DMS79 (cell line): ENCODE data around the gene OGDH.

Experiments used
- DNase-seq: peaks from one replicate; lab custom pipeline; 2025; lab: John Stamatoyannopoulos, UW

OGDH gene

DNA sequence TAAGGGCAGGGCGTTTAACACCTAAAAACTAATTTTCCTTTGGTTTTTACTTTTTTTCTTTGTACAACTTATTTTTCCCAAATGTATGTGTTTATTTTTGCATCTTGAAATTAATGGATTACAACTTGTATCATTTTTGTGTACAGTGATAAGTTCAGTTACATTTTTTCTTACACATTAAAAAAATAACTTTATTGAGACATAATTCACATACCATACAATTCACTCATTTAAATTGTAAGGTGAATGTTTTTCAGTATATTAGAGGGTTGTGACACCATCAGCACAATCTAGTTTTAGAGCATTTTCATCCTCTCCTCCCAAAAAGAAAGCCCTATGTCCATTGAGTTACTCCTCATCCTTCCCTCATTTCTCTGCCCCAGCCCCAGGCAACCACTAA, 11.6 kb downstream of the OGDH start:
- DNase-seq = no peak

DNA sequence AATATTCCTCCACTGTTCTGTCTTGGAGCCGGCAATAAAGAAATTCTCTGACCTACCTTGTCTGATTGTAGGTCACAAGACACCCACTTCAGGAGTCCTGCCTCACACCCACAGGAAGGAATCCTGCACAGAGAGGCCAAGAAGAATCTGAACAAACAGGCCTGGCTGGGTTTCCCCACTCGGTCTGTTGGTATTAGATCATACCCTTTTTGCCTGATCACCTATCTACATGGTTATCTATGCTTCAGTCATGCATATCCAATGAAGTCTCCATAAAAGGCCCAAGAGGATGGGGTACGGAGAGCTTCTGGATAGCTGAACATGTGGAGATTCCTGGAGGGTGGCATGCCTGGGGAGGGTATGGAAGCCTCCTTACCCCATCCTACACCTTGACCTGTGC, 12.3 kb downstream of the OGDH start:
- DNase-seq = peak; percentile 29

DNA sequence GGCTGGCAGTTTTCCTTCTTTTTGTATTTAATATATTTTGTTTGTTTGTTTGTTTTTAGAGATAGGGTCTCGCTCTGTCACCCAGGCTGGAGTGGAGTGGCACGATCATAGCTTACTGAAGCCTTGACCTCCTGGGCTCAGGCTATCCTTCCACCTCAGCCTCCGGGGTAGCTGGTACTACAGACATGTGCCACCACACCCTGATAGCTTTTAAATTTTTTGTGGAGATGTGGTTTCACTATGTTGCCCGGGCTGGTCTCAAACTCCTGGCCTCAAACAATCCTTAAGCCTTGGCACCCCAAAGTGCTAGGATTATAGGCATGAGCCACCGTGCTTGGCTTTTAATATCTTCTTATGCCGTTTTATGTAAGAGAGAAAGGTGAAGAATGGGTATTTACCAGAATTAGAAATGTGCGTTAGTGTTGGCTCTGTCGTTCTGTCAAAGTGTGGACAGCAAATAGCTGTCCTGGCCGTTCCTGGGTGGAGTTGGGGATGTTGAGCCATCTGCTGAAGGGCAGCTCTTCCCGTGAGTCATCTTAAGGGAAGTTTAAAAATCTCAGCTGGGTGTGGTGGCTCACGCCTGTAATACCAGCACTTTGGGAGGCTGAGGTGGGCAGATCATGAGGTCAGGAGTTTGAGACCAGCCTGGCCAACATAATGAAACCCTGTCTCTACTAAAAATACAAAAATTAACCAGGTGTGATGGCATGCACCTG, 14.8 kb downstream of the OGDH start:
- DNase-seq = no peak

DNA sequence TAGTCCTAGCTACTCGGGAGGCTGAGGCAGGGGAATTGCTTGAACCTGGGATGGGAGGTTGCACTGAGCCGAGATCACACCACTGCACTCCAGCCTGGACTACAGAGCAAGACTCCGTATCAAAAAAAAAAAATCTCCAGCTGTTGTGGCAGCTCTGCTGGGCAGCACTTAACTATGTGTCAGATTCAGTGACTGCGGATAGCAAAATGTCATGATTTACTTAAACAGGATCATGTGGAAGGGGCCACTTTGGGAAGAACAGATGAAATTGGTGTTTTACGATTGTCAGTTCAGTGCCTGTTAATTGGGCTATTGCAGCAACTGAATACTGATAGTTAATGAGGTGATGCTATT, 15.3 kb downstream of the OGDH start:
- no peak for DNase-seq

DNA sequence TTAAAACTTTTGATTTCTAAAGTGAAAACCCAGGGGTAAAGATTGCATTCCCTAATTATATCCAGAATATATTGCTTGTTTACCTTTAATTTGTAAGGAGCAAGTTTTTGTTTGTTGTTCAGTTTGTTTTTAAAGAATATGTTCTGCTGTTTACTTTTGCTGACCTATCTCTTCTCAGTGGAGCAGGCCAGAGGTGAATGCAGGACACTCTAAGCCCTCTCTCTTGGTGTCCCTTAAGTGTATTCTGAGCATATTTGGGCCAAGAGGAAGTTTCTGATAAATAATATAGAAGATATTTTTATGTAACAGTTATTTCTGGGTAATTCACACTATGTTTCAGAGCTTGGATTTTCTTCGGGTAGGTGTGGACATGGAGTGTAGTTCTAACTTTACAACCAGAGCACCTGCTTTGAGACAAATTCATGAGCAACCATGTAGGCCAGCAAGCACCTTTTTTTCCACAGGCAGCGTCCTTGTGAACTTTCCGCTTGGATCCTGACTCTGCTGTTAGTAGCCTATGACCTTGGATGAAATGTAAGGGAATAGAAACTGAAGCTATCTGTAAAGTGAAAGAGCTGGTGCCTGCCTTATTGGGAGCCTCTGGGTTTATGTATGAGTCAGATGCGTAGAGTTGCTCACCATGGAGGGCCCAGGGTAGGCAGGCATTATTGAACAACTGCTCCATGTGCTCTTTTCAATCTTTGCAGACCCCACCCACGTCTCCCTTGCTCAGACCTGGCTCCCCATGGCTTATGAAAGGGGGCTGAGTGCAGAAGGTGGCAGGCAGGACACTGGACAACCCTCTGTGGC, 16.1 kb downstream of the OGDH start:
- no peak for DNase-seq

DNA sequence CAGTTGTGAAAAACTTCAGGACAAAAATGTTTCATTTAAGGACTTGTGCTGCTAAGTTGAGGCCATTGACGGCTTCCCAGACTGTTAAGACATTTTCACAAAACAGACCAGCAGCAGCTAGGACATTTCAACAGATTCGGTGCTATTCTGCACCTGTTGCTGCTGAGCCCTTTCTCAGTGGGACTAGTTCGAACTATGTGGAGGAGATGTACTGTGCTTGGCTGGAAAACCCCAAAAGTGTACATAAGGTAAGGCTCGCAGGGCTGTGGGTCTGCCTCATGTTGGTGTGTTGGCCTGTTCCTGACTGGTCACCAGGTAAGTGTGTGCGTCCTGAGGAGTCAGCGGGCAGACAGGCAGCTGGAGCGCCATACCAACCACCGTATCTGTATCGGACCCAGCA, 17.9 kb downstream of the OGDH start:
- DNase-seq = no peak

DNA sequence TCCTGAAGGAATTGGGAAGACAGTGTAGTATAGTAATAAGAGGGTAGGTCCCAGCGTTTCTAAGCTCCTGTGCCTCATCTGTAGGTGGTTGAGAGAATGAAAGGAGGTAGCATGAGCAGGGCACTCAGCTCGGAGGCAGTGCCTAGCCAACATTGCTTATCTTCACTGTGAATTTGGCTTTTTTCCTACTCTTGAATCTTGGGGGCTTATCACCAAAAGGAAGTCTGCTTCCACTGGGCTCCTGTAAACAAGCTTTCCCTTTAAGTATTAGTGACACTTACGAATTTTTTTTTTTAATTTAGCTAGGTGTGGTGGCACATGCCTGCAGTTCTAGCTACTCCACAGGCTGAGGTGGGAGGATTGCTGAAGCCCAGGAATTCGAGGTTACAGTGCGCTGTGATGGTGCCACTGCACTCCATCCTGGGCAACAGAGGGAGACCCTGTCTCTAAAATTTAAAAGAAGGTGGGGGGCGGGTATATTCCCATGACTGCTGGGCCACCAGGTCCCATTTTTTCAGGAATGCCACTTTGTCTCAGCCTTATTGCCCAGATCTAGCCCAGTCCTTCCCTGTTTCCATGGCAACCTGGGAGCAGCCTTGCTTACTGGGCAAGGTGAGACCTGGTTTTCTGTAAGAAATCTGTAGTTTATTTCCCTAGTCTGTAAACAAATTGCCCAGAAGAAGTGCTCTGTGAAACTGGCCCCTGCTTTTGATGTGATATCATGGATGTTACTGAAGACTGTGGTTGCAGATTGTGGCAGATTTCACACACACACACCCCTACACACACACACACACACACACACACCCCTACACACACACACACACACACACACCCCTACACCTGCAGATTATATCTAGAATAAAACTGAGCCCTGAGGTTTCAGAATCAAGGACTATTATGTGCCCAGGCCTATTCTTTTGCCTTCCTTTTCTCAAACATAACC, 19.4 kb downstream of the OGDH start:
- DNase-seq = no peak

DNA sequence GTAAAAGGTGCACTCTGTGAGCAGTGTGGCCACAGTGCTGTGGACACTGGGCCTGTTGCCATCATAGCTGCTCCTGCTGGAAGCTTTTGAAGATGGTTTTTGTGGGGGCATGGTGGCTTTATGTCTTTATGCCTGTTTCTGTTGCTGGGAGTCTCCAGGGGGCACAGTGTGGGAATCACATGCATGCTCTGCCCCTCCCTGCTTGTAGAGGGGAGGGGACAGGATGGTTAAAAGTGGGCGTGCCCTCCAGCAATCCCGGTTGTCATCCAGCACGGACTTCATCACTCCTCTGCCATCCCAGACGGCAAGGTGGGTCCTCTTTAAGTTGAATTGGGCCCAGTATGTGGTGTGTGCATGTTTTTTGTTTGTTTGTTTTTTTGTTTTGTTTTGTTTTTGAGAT, 20.2 kb downstream of the OGDH start:
- DNase-seq = no peak

DNA sequence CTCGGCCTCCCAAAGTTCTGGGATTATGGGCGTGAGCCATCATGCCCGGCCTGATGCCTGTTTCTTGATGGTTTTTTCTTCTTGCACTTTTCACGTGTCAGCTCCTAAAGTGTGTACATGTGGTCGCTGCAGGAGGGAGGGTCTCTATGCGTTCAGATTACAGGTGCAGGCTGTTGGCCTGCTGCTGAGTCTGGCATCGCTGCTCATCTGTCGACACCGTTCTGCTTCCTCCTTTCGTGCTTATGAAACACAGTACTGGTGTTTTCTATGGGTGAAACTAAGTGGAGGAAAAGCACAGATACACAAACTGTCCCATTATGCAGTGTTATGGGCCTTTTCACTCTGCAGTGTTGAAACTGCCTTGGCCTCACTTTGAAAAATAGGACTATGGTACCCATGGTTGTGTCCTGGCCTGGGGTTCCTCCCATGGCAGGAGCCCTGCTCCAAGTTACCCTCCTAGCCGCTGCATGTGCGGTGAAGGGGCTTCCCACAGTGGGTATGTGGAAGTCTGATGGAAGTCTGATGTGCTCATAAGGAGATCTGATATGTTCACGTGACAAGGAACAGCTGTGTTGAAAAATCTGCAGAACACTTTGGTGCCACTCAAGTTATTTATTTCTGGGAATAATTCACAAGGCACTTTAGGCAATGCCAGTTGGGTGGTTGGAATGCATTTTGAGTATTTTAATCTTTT, 23.5 kb downstream of the OGDH start:
- no peak for DNase-seq

DNA sequence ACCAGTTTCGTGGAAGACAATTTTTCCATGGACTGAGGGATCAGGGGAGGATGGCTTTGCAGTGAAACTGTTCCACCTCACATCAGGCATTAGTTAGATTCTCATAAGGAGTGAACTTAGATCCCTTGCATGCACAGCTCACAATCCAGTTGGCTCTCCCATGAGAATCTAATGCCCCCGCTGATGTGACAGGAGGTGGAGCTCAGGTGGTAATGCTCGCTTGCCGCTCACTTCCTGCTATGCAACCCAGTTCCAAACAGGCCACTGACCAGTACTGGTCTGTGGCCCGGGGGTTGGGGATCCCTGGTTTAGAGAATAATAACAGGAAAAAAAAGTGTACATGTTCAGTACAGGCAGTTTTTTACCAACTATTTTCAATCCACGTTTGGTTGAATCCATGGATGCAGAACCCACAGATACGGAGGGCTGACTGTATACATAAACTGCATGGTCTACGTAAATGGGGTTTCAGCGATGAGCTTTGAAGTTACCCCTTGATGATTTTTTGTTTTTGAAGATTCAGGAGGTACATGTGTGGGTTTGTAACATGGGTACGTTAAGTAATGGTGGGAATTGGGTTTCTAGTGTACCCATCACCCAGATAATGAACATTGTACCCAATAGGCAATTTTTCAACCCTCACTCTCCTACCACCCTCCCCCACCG, 24.5 kb downstream of the OGDH start:
- DNase-seq = no peak

DNA sequence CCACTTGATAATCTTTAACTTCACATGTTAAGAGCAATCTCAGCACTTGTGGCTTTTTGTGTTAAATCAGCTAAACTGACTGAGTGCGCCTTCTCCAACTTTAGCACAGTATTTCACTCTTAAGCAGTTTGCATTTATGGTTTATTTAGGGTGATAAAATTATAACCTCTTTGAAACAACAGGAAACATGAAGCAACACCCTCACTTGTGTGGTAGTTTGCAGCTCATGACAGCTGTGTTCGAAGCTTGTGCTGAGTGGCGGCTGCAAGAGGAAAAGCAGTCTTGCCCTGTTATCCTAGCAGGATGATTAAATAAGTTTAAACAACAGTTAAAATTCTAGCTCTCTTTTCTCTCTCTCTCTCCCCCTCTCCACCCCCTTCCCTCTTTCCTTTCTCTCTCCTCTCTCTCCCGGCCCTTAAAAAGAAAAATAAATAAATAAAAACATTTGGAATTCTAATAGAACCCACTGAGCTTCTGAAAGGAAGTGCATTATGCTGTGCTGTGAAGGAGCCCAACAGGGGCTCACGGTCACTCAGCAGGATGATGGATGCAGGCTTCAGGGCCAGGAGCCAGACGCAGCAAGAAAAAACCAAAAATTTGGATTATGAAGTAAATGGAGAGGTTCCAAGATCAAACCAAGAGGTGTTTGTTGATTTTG, 25.2 kb downstream of the OGDH start:
- no peak for DNase-seq

DNA sequence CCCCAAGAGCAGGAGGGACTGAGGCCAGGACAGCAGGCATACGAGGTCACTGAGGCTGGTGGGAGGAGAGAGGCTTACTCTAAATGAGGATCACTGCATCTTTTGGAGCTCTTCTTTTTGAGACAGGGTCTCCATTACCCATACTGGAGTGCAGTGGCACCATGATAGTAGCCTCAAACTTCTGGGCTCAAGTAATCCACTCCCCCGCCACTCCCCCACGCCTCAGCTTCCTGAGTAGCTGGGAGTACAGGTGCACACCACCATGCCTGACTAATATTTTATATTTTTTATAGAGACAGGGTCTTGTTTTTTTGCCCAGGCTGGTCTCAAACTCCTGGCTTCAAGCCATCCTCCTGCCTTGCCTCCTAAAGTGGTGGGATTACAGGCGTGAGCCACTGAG, 25.8 kb downstream of the OGDH start:
- no peak for DNase-seq

DNA sequence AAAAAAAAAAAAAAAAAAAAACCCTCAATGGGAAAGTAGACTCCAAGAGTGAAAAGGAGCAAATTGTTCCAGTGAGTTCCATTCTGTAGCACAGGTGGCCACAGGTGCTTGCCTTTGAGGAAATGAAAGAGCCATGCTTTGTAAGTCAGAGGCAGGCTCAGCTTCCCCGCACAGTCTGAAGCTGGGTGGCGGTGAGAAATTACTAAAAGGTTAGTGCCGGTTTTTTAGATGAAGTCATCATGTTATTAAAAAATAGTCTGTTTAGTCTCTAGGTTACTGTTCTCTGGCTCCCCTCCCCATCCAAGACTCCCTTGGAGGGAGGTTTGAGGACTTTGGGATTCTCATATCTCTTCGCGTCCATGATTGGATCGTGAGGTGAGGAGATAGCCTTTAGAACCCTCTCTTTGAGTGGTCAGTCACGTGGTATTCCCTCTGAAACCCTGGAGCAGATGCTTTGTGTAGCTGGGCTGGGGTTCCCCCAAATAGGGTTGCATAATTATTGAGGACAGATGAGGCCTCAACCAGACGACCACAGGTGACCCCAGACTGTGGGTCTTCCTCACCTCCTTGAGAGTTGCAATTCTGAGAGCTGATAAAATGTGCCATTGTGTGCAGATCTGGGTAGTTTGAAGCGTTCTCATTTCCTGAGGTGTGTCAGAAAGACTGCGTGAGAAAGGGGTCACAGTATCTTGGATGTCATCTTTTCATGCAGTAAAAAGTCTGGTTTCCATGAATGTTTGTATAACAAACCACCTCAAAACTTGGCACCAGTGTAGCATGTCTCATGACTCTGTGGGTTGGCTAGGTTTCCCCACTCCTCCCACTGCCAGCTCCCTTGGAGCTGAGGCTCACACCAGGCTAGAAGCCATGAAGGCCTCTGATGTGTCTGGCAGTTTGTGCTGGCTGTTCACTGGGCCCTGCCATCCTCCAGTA, 27.1 kb downstream of the OGDH start:
- DNase-seq = no peak

DNA sequence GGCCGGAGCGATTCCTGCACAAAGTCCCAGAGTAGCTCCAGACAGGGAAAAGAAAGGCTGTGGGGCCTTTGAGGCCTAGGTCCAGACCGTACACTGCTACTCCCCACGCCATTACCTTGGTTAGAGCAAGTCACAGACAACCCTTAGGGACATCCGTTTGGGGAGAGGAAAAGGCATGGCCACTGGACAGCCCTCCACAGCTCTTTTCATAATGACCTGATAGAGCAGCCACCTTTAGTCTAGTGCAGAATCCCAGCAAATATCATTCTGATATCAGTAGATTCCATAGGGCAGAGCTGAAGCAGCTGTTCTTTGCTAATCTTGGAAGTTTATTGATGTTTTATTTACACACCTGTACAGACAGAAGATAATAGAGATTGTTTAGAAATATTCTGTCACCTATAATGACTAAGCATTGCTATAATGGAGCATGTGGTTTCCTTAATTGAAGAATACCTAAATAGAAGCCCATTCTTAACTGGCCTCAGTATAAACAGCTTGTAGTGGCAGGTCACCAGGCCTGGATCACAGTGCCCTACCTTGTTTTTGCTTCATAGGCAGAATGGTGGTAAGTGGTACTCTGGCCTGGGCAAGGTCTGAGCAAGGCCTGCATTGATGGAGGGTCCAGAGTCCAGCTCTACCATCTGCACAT, 27.9 kb downstream of the OGDH start:
- DNase-seq = no peak

DNA sequence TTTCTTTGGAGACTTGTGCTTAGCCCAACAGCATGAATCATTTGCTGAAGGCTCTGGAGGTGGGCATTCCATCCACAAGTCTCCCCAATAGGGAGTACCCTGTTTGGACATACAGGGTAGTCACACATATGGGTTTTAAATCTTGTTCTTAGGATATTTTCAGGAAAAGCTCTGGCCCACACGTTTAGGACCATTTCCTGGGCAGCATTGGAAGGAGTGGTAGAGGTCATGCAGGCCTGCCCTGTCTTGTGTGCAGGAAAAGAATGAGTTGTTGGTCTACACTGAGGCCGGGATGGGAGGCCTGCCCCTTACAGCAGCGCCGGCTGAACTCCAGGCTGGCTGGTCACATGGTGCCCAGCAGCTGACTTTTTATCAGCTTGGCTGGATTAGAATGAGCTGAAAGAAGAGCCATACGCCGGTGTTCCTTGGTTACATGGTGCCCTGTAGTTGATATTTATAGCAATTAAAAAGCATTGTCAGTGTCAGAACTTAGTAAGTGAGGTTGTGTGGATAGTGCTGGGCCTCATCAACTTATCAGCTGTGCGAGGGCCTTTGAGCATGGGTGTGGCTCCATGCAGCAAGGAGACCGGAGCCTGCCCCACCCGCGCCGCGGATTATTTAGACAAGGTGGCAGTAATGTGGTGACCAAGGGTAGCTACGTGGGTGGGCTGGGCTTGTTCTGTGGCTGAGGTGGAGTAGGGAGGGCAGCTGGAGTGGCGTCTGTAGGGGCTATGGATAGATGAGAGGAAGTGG, 28.6 kb downstream of the OGDH start:
- no peak for DNase-seq

DNA sequence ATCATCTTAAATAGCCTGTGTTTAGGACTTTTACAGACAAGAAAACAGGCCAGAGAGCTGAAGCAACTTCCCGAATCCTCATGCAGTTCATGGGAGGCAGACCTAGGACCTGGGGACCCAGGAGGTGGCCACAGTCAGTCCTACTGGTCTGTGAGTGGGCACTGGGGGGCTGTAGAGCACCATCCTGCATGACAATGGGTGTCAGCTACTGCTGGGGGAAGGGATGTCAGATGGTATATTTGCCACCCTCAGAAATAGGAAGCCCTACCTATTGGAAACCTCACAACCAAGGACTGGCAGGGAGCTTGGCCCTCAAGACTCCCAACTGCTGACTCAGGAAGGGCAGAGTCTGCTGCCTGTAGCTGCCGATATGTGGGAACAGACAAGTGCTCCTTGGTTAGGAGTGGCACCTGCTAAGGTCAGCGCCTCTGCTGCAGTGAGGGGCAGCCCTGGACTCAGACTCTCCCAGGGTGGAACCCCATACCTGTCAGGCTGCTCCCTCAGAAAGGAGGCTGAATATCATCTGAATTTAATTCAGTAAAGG, 29.7 kb downstream of the OGDH start:
- DNase-seq = no peak

DNA sequence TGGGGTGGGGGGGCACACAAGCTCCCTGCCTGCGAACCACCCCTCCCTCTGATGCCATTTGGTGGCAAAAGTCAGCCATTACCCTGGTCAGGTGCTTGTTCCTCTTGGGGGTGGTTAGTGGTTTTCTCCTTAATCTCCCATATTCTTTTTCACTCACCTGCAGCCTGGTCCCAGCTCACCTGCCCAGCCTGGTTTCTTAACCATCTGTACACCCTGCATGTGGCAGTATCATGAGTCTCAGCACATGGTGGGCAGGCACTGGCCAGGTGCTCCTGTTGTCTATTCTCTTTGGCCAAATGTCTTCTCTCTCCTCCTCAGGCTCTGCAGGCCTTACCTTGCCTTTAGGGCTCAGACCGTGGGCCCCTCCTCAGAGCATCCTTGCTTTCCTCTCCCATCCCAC, 30.5 kb downstream of the OGDH start:
- DNase-seq = no peak
